NCI-H510A (cell line): ENCODE measurements around the gene CTSL.
"Not testable (repeated sequence)": the region's sequence is repeated elsewhere in the genome, so short reads cannot be mapped to it uniquely, and the experiment has no call there.

Experiments used
- DNase-seq: peaks from one replicate; lab custom pipeline; 2025; lab: John Stamatoyannopoulos, UW

CTSL gene

DNA sequence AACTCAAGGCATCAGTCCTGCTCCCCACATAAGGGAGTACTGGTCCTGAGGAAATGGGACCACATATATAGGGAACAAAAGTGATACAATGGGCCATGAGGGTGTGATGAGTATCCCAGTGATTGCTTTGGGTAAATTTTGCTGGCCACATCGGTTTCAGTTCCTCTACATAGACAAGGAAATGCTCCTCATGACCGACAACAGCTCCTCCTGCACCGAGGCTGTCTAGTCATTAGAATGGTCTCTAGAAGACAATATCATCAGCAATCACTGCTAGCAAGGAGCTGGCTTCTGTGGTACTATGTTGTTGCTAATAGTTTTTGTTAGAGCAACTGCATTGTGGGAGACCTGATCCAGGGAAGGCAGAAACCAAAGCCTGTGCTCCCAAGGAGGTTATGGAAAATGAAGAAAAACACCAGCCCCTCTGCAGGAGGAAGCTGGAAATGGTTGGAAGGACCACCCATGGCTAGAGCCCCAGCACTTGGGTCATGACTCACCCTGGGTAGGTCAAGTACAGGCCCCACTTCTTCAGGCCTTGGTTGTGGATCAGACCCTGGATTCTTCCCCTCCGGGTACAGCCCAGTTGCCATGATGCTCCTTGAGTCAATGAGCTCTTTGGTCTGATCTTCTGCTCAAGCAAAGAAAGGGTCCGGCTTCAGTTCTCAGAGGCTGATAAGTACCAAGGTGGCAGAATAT is 3.4 kb upstream of the CTSL start:
- no peak for DNase-seq

DNA sequence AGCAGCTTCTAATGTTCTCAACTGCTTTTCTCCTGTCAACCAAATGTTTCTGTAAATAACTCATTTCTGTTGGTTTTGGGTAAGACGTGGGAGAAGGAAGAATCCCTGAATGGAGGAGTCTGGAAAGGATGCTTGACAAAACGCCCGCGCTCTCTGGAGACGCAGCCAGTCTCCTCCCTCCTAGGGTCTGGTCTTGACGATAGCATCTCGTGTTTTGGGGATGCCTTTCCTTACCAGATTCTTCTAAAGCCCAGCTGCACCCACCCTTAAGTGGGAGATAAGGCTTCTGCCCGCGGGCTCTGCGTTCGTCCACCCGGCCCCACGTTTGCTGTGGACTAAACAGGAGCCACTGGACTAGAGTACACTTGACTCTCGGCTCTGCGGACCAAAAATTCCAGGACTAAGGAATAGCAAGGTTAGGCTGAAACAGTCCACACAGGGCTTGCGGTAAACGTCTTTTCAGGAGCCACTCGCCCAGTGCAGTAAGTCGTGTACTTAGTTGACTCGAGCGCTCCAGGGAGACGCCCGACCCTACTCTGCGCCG is 491 bp upstream of the CTSL start:
- no peak for DNase-seq

DNA sequence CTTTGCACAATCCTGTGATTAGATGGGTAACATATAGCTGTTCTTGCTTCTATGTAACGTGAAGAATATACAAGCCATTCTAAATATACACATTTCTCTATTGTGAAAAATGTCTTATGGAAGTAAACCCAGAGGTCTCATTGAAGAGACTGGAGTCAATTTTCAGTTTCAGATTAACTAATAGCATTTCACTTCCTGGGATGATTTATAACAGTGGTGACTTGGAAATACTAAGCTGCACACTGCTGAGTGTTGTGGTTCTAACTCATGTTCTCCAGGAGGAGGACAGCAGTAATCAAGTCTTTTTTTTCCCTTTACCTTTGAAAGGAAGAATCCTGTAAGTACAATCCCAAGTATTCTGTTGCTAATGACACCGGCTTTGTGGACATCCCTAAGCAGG is 3.3 kb downstream of the CTSL start:
- no peak for DNase-seq

DNA sequence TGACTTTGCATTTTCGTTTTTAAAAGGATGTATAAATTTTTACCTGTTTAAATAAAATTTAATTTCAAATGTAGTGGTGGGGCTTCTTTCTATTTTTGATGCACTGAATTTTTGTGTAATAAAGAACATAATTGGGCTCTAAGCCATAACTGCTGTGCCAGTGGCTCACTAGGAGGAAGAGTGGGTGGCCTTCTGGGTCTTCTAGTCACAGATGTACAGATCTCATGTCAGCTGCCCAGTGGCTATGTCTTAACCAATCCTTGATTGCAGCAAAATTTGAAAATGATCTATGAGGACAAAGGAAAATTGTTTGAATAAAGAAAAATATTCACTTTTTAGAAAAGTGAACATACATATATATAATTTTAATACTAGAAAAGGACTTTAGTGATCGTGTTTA is 5.4 kb downstream of the CTSL start:
- no peak for DNase-seq

DNA sequence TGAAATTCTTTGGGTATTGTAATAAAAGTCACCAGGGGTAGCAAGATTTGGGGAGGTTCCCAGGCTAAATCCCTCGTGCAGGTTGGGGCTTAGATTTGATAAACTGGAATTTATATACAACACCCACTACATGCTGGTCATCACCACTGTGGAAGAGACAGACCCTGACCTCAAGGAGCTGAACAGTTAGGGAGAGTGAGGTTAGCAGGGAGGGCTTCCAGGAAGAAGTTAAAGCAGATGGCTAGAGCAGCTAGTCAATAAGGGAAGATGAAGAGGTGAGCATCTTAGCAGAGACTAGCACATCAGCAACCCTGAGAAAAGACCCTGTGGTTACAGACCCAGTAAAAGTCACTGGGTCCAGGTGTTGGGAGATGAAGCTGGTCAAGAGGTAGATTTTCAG is 6.4 kb downstream of the CTSL start:
- no peak for DNase-seq

DNA sequence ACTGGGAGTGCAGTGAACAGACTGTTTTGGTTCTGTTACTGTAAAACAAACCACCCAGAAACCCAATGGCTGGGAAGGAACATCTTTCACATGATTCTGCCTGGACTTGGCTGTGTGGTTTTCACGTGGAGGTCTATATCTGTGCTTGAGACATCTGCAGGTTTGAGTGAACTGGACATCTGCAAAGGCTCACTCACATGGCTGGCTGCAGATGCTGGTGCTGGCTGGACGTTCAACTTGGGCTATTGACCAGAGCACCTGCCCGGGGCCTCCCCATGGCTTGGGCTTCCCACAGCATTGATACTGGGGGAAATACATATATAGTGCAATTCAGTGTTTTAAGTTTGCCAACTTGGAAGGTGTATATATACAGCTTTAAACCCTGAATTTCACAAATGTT is 6.8 kb downstream of the CTSL start:
- no peak for DNase-seq

DNA sequence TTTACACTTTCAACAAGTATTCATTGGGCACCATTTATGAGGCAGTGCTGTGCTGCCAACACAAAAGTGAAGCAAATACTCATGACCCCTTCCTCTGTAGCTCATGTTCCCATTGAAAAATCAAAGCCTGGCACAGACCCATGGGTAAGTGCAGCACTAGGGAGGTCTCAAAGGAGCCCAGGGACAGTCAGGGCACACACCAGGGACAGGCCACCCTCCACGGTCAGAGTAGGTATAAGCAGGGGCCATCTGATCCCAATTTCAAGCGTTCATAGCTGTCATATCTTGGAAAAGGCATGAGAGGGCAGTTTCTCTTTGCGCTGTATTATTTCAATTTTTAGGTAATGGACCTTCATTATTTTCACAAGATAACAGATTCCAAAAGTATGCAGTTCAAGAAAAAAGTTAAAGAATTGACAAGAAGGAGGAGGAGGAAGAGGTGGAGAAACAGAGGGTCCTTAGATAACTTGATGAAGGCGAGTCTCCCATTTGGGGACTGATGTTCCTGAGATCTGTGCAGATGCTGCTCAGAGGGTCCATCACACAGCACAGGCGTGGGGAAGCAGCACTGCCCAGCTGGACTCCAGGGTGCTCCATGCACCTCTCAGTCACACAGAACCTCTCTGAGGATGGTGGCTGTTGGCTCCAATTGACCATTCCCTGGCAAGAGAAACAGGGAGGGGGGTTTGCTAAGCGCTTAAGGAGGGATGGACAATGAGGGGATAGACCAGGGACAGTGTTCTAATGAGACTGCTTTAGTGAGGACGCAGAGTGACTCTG is 7.5 kb downstream of the CTSL start:
- no peak for DNase-seq

DNA sequence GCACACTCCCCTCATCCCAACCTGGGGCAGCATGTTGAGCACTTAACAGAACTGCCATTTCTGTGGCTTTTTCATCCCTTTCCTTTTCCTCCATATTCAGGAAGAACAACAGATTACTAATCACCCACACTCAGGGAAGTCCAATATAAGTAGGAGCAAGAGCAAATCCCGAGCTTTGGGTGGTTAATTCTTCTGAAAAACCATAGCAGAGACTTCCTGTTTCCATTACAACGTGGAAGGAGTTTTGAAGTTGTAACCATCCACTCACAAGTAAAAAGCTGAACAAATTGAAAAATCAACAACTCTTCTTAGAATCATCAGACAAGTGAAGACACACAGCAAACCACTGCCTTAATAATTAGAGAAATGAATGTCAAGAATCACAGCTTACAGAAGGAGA is 8.2 kb downstream of the CTSL start:
- DNase-seq: no peak

DNA sequence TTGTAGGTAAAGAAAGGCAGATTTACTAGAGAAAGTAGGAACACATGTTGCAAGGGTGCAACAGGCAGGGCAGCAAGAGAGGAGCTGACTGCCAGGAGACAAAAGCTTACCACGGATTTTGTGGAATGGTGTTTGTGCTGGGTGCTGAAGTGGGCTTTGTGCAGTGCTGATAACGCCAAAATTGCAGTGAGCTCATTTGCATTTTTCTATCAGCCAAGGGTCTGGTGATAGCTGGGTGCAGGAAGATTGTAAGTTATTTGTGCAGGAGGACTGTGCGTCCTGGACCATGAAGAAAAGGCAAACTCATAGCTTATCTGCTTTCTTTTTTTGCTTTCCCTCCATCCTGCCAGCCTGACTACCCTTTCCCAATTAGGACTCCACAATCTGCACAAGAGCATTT is 13.6 kb downstream of the CTSL start:
- DNase-seq: no peak

DNA sequence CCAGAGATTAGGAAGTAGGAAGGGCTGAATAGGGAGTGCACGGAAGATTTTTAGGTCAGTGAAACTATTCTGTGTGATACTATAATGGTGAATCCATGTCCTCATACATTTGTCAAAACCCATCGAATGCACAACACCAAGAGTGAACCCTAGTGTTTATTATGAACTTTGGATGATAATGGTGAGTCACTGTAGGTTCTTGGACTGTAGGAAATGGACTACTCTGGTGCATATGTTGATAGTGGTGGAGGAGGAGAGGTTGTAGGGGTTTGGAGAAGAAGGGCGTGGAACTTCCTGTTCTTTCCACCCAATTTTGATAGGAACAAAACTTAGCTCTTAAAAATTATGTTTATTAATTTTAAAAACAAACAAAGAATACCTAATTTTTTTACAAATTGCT is 14.3 kb downstream of the CTSL start:
- DNase-seq: no peak

DNA sequence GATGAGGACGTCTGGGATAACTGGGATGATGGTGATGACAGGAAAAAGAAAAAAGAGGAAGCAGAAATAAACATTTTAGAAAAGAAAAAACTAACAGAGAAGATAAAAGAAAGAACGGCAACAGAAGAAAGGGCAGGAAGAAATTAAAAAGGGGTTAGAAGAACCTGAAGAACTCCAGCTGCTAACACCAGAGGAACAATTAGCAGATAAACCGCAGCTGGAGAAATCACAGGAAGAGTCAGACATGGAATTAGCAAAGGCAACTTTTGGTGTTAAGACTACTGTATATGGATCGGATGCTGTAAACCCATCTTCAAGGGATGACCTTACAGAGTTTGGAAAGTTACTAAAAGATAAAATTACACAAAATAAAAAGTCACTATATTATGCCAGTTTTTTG is 15.4 kb downstream of the CTSL start:
- no peak for DNase-seq

DNA sequence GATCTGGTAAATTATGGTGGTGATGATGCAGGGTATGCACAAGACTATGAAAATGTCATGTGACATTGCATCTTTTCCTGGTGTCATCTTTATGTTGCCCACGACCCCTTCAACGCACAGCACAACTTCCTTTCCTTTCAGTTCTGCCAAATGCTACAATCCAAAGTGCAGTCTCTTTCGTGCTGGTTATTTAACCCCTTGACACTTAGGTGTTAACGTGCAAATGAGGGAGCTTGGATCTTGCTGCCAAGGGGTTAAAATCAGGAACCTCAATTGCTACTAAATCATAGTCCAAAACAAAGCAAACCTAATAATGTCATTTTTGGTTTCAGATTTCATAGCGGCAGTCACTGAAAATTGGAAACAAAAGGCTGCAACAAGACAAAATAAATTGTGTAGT is 16.0 kb downstream of the CTSL start:
- DNase-seq: no peak

DNA sequence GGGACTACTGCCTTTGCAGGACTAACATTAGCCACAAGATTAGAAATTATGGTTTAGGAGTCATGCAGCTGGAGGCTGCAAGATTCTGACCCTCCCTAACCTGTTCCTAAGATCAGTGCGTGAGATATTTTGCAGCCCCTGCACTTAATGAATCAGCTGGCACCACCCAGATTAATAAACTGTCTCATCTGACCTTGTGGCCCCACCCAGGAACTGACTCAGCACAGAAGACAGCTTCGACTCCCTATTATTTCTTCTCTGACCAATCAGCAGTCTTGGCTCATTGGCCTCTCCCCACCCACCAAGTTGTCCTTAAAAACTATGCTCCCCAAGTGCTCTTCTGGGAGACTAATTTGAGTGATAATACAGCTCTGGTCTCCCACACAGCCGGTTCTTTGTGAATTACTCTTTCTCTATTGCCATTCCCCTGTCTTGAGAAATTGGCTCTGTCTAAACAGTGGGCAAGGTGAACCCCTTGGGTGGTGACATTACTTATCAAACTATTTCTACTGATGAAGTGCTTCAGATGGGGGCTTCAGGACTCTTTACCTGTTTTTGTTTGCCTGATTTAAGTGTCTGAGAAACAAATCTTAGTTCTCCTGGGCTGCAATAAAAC is 17.0 kb downstream of the CTSL start:
- no peak for DNase-seq

DNA sequence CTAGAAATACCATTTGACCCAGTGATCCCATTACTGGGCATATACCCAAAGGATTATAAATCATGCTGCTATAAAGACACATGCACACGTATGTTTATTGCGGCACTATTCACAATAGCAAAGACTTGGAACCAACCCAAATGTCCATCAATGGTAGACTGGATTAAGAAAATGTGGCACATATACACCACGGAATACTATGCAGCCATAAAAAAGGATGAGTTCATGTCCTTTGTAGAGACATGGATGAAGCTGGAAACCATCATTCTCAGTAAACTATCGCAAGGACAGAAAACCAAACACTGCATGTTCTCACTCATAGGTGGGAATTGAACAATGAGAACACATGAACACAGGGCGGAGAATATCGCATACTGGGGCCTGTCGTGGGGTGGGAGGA is 18.3 kb downstream of the CTSL start:
- DNase-seq: not testable (repeated sequence)

DNA sequence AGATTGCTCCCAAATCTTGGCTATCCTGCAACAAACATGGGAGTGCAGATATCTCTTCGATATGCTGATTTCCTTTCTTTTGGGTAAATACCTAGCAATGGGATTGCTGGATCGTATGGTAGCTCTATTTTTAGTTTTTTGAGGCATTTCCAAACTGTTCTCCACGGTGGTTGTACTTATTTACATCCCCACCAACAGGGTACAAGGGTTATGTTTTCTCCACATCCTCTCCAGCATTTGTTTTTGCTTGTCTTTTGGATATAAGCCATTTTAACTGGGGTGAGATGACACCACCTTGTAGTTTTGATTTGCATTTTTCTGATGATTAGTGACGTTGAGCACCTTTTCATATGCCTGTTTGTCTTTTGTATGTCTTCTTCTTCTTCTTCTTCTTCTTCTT is 20.3 kb downstream of the CTSL start:
- no peak for DNase-seq

DNA sequence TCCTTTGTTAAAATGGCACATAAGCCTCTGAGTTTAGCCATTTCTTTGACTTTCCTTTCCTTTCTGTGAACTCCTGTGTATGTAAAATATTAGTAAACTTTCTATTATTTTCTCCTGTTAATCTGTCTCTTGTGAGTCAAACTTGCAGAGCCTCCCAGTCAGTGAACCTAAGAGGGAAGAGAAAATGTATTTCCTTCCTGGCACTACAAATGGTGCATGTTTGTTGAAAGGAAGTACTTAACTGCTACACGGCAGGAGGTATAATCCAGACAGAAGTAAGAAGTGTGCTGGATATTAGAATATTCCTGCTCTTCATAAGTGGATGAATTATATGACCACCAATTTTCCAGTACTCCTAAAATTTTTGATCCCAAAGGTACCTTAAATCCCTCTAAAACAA is 23.0 kb downstream of the CTSL start:
- DNase-seq: no peak

DNA sequence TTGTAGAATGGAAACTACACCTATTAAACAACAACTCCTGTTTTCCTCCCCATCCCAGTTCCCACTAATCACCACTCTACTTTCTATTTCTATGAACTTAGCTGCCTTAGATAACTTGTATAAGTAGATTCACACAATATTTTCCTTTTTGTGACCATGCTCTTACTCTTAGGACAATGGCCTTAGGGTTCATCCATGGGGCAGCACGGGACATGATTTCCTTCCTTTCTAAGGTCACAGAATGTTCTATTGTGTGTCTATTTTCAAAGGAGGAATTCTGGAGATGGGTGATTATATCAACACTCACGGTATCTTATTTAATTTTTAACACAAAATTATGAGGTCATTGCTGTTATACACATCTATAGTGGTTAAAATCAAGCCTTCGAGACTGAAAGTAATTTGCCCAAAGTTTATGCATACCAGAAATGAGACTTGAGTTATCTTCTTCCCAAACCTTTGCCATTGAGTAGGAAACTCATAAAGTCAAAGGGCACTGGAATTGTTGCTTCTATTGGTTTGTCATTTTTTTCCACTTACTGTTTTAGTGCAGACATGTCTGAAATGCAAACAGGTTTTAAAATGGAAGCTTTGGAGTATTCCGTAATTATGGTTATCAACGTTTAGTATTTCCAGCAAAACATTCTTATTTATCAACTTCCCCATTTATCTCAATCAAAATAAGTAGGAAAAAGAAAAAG is 23.6 kb downstream of the CTSL start:
- no peak for DNase-seq

DNA sequence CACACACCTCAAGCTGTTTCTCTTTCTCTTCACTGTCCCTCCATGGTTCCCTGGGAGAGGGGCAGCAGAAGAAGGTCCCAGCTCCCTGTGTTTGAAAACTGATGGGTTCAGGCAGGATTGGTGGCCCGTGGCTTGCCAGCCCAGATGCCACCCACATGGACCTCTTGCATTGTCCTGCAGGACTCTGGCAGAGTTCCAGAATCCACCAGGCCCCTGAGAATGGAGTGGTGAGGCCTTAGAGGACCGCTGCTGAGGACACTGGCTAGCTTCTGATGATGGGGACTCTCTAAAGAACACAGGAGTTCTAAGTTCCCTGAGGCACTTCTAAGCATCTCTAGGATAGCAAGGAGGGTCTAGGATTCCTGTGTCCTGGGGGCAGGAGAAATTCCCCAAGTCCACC is 24.8 kb downstream of the CTSL start:
- no peak for DNase-seq

DNA sequence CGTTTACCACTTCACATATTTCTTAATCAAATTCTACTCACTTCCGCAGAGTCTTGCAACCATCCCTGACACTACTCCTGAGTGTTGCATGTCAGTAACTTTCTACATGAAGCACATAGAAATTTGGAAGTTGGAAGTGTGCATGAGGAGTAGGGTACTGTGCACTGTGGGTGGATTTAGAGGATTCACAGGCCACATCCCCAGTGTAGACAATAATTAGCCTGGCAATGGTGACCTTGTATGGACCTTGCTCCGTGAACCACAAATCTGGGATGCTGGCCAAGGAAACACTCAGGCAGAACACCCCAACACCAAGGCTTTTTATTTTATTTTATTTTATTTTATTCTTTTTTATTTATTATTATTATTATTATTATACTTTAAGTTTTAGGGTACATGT is 25.5 kb downstream of the CTSL start:
- DNase-seq: no peak

DNA sequence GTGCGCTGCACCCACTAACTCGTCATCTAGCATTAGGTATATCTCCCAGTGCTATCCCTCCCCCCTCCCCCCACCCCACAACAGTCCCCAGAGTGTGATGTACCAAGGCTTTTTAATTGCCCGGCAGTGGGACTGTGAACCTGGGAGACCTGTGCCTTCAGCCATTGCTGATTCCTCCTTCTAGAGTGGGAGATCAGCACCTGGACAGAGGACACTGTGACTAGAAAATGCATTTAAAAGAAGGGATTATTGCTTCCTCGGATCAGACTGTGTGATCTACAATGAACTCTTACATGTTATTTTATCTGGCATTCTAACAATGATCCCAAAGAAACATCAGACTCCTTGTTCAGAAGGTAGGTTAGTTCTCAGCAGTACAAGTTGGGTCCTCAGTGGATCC is 25.9 kb downstream of the CTSL start:
- DNase-seq: no peak

DNA sequence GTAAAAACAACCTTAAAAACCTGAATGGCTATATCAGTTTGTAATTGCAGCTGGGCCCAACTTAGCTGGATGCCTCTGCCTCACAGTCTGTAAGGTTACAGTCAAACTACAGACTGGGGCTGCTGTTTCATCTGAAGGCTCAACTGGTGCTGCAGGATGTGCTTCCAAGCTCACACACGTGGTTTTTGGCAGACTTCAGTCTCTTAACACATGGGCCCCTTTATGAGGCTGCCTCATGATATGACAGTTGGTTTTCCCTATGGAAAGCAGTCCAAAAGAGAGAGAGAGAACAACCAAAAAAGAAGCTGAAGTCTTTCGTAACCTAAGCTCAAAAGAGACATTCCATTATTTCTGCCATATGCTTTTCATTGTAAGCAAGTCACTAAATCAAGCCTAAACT is 27.4 kb downstream of the CTSL start:
- DNase-seq: no peak

DNA sequence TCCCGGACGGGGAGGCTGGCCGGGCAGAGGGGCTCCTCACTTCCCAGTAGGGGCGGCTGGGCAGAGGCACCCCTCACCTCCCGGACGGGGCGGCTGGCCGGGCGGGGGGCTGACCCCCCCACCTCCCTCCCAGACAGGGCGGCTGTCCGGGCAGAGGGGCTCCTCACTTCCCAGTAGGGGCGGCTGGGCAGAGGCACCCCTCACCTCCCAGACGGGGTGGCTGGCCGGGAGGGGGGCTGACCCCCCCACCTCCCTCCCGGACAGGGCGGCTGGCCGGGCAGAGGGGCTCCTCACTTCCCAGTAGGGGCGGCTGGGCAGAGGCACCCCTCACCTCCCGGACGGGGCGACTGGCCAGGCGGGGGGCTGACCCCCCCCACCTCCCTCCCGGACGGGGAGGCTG is 32.4 kb downstream of the CTSL start:
- not testable (repeated sequence) for DNase-seq

DNA sequence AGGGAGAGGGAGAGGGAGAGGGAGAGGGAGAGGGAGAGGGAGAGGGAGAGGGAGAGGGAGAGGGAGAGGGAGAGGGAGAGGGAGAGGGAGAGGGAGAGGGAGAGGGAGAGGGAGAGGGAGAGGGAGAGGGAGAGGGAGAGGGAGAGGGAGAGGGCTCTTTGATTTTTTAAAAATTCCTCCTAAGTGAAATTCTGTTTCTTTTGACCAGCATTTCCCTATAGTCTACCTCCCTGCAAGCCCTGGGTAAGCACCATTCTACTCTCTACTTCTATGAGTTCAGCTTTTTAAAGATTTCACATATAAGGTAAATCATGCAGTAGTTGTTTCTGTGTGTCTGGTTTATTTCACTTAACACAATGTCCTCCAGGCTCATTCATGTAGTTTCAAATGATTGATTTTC is 34.1 kb downstream of the CTSL start:
- DNase-seq: not testable (repeated sequence)
